GM18868 (cell line): ENCODE measurements around the gene C6.

Experiments used
- ATAC-seq: cut with Tn5 transposase; IDR thresholded peaks from one replicate; pipeline ENCODE4 v1.9.1; 2021; ENCODE audit warnings: mild to moderate bottlenecking, moderate library complexity; ENCODE audit not compliant: unreplicated experiment

Gene C6

DNA sequence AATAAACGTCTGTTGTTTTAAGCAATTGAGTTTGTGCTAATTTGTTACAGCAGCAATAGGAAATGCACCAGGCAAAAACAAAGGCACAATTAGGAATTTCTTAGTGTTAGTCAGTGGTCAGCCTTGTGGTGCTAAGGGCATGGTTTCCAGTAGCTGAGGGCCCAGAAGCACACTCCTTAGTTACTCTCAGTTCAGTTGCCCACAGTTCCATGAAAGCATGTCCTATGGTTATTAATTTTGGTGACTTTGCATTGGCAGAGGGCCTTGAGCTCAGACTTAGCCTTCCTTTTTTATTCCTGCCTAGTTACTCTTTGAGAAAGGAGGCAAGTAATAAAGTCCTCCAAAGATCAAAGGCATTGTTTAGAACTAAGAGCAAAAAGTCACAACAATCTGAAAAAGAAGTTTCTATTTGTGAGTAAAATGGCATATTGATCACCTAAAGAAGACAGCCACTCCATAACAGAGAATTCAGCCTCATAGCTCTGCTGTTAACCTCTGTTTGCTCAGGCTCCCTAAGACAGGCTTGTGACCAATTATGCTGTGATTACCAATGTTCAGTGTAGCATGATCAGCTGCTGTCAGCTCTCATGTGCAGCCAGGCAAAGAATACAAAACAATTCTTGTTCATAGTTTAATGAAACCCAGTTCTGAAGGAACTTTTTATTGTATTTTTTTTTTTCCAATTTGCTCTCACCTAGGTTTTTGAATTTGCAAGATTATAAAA, 85.2 kb downstream of the C6 start:
- ATAC-seq = no peak

DNA sequence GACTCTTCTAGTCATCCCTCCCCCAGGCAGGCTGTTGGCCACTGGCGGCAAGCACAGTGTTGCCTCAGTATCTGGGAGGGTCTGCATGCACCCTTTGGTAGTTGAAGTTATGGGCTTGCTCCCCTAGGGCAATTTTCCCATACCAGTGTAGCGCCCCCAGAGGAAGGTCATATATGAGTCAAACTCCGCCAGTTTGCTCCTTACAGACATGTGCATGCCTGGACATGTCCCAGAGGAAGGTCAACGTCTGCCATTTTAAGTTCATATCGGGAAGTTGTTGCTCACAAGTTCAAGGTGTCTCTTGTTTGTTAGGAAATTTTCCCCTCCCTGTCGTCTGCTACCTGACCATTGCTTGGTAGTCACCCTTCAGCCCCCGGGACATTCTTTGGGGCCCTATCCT, 90.9 kb downstream of the C6 start:
- no peak for ATAC-seq

DNA sequence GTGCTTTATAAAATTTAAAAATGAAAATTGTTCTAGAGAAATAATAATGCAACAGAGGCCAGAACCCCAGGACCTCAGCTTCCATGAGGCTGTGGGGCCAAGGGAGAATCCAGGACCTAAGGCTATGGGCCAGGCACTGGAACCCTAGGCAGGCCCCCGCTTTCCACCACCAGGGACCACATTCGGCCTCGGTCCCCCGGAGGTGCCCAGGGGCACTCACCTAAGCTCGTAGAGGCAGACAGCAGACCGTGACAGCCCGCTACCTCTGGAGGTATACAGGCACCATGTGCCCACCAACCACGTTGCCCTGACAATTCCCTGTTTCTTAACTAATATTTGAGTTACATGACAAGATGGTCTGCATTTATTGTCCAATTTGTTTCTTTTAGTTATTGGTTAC, 92.7 kb downstream of the C6 start:
- no peak for ATAC-seq

DNA sequence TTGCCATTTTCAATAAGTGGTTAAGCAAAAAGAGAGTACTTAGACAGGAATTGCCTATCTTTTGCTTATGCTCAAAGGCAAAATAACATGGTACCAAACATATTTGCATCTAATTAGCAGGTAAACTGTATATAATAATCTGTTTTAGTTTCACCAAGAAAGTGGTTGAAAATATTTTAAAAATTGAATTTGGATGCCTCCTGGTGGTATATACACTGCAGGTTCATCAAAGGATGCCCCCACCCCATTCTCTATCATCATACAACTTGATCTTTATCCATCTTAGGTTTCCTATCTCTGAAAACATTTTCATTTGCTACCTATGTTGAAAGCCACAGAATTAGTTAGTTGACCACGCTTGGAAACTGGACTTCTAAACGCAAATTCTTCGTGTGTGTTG, 95.2 kb downstream of the C6 start:
- no peak for ATAC-seq

DNA sequence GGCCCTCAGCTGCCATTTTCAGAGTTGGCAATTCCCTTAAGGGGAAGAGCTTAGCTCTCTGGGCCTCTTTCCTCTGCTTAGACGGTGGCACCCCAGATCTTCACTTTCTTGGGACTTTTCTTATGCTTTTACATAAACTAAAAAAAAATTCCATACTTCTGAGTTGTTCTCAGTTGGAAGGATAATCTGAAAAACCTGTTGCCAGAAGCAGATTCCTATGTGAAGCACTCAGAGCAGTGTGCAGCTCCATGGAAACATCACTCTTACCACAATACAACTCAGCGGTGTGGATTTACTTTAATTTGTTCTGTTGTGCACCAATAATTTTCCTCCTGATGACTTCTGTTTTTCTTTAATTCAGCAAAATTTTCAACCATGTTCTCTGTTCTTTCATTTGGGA, 98.1 kb downstream of the C6 start:
- no peak for ATAC-seq

DNA sequence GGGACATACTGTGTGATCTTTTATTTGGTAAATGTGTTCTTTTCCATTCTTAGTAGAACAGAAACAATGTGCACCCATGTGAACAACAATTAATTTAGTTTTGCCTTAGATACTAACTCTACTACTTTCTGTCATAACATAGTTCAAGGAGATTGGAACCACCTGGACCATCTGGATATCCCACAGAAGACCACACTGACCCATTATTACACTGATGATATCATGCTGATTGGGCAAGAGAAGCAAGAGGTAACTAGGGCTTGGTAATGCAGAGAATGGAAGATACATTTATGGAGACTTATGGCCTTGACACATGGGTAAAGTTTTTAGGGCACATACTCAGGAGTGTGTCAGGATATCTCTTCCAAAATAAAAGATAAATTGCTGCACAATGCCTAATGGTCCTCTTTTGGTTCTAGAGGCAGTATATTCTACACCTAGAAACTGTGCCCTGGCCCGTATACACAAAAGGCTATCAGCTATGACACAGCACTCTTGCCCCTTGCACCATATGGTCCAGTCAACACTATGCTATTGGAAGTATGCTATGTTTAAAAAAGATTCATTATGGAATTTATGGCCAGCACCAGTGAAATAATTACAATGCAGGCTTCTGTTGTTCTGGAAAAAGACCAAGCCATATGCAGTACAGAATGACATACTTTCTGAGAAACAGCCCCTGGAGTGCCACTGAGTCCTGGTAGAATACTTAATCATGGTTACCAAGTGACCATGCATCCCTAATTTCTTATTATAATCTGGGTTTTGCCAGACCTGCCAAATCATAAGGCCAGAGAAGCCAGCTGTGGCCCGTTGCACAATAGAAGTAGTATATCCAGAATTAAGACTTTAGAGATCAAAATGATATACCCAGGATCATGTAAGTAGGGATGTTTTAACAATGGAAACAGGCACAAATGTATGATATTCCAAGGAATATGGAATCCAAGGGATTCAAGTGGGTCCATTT, 100.6 kb downstream of the C6 start:
- no peak for ATAC-seq

- no peak for ATAC-seq
Observed at GRCh38 chr5:41109186-41109585, 104.1 kb downstream of the C6 start.

- ATAC-seq = no peak
Observed at GRCh38 chr5:41102341-41102740, 111.0 kb downstream of the C6 start.

DNA sequence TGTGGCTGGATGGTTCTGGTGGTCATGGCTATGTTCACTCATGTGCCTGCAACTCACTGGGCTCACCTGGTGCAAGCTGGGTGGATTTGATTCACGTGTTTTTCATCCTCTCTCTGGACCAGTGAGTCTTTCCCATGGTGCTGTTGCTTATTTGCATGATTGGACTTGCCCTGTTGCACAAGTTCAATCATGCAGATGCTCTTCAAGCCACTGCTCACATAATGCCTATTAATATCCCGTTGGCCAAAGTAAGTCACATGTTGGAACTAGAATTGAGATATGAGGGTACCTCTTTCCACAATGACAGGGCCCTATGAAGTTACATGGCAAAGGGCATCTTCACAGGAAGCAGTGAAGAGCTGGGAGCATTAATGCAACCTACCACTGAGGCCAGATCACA, 115.7 kb downstream of the C6 start:
- peak; percentile 57 for ATAC-seq

DNA sequence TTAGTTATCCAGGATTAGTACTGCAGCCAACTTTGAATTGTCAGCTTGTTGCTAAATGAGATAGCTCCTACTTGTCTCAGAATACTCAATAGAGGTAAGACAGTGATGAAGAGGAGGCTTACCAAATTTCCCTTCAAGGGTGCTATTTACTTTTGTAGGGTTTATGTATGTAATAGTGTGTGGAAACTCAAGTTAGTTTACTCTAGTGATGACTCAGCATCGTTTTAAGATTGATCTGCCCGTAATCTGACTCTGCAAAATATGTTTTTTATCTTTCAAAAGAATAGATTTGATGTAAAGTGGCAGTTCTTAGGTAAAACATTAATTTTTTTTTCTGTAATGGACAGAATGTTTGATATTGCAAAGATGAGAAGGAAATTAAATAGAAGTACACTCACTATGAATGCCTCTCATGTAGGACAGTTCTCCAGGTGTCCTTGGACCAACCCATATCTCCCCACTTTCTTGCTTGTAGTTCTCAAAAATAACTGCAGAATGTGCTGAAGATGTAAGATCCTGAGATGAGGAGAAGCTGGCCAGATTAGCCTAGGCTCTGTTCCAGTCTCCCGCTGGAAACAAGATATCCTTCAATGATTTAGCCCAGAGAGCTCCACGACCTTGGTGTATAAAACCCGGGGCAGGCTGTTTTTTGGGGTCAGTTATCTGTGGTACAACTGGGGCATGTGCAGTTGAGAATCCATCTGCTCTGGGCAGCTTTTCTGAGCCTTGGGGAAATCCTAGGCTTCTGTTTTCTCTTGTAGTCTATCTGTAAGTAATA, 117.8 kb downstream of the C6 start:
- ATAC-seq = no peak

DNA sequence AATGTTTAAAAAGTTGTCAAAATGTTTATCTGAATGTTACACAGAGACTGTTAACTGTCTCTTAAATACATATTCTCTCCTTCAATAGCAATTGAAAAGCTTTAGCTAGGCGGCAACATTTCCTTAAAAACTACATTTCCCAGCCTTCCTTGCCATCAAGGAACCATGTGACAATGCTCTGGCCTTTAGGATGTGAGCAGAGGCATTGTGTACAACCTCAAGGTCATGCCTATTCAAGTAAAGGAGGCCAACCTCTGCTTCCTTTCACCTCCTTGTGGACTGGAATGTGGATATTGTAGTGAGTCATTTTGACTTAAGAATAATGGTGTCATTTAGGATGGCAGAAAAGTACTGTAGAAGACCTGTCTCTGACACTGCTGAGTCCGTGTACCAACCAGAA, 118.5 kb downstream of the C6 start:
- ATAC-seq = no peak

GRCh38 chr5:41093803-41094202, 119.5 kb downstream of the C6 start:
- no peak for ATAC-seq
